GM21786 (cell line): Measurements from ENCODE around the gene SLC6A3.
A peak's percentile ranks its signal among the peaks of the same experiment; 100 is the strongest.

Source experiments
- ATAC-seq: cut with Tn5 transposase; IDR thresholded peaks from one replicate; pipeline ENCODE4 v1.9.1; 2021; ENCODE audit not compliant: unreplicated experiment

SLC6A3 gene

DNA sequence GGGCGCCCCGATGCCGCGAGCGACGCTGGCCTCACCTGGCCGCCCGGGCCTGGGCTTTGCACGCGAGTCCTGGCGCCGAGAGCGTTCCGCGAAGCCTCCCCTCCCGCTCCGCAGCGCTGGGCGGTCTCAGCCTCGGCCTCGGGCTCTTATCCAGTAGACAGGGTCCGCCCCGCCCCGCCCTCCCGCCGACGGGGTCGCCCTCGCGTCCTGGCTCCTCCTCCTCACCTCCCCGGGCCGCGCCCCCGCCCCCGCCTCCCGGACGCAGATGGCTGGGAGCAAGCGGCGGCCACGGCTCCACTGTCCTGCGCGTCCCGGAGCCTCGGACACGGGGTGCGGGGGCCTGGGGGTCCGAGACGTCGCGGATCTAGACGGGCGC is at the start of gene SLC6A3:
TSS of gene SLC6A3 (minus strand) at position 128 of the 376 bp plus-strand sequence. CDS start 2,243 bp downstream, outside the sequence.
- no peak for ATAC-seq

DNA sequence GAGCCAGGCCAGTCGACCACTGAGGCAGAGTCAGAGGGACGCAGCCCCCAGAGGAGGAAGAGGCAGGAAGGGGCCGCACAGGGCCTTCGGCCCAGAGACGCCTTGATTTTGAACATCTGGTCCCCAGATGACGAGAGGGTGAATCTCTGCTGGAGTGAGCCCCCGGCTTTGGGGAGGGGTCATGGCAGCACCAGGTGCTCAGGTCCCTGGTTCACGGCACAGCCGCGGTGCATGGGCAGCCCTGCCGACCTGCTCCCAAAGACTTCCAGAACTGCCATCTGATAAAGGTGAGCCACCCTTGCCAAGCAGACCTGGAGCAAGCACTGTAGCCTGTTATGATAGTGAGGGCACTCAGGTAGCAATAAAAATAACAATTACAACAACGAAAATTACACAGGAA is 48.7 kb upstream of the SLC6A3 start:
- ATAC-seq: no peak

DNA sequence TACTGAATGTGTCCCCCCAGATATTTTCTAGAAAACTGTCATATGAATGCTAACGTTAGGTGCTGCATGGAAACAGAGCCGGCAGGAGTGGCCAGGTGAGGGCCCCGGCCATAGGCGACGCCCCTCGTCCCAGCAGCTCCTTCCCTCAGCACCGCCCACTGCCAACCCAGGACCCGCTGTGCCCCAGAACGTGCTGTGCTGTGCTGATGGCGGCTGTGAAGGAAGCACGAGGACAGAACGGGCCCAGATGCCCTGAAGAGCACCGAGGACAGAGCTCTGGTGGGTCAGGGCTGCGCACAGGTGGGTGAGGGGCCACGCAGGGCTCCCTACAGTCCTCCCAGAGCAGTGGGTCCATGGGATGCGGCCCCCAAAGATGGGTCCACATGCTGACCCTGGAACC is 48.2 kb upstream of the SLC6A3 start:
- no peak for ATAC-seq

DNA sequence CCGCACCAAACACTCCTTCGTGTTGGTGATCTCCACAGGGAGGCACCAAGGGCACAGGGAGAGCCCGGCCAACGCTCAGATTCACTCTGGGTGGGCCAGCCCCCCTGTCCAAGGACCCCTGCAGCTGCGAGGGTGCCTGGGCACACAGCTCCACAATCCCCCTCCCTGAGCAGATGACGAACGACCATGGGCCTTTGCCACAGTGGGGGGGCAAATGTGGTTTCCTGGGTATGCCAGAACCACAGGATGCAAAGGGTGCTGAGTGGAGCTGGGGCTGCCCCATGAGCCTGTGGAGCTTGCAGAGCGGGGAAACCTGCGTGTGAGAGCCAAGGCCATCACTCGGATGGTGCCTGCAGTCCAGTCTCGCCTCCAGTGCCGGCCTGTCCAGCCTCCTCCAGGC is 47.5 kb upstream of the SLC6A3 start:
- no peak for ATAC-seq

DNA sequence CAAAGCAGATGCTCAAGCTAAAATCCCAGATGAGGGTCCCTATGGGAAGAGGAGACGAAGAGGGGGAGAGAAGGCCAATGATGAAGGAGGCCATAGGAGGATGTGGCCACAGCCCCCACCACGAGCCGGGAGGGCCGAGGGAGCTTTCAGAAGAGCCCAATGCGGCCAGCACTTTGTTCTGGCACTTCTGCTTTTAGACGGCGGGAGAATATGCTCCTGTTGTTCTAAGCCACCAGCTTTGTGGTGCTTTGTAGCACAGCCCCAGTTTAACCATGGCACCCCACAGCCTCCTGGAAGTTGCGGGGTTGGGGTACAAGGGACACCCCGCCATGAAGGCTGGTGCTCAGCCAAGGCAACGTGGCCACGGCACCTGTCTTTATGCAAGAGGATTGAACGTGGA is 45.1 kb upstream of the SLC6A3 start:
- no peak for ATAC-seq

DNA sequence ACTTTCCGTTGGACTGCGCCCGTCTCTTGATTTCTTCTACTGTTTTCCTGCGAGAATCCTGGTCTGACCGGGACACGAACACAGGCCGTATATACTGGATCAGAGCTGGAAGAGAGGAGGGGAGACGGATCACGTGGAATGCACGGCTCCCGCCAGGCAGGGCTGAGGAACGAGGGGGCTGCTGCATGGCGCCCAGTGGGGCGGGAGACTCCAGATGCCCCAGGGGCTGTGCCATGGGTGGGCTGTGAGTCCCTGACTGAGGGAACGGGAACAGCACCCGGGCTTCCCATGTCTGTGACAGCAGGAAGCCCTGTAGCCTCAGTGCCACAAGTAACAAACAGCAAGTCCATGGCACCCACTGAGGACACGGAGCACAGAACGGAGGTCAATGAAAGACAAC is 44.5 kb upstream of the SLC6A3 start:
- ATAC-seq: no peak

DNA sequence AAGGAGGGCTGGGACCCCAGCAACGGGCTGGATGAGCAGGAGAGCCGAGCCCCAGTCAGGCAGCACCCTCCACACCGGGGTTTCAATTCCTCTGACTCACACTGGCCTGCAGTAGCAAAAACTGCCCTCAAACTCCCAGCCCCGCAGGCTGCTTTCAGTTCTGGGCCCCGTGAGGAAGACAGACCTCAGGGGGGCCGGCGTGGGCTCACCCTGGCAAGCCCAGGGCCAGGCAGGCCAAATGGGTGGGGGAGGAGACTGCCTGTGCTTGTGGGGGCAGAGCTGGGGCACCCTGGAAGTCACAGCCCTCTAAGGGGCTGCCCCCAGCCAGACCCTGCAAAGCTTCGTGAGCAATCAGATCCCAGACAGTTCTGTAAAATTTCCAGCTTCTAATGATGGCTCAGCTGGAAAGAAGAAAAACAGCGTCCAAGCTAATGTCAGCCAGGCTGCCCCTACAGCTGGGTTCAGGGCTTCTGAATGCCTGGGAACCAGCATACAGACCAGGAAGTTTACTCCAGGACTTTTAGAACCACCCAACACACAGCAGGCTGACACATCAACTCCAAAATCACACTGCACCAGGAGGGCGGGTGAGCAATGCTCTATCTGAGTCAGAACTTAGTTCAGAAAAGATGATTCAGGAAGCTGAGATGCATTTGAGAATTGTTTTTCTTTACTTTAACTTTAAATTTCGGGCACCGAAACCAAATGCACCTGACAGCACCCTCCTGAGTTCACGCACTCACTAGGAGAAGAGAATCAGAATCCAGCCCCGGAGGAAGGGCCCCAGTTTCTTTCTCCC is 43.8 kb upstream of the SLC6A3 start:
- peak; percentile 45 for ATAC-seq

DNA sequence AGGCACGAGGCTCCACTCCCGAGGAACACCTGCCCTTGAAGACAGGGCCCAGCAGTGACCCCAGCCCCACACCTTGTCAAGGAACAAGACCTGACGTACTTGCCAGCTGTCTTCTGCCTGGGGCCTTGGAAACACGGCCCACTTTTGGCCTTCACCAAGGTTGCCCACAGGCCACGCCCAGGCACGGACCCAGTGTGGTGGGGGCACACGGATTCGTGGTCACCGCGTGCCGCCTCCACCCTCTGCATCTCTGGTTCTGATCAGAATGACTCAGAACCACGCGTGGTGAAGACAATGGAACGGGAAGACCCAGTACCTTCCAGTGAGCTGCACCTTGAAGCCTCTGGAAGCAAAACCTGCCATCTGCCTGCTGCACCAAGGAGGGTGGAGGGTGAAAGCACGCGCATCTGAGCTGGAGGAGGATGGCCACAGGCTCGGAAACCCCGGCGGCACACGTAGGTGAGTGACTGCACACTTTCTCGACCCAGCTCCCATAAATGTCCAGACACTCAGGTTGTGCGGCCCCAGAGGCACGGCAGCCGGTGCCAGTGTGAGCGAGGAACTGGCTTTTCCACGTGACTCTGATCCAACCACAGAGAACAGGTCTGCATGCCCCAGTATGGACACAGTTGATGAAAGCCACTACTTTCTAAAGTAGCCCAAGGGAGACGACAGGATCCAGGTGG is 42.0 kb upstream of the SLC6A3 start:
- no peak for ATAC-seq

DNA sequence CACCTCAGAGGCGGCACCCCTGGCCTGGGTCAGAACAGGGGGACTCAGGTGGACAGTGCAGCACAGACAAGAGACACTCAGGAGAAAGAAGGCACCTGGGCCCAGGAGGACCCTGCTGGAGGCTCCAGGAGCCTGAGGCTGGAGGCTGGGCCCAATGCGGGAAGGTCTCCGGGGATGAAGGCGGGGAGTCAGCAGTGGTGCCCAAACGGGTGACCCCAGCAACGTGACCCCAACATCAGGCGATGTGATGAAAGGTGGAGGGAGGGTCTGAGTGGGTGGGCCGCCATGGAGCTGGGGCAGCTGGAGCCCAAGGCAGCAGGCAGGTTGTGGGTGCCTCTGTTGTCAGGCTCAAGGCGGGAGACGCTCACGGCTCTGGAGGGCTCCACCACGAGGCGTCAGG is 41.0 kb upstream of the SLC6A3 start:
- ATAC-seq: no peak

DNA sequence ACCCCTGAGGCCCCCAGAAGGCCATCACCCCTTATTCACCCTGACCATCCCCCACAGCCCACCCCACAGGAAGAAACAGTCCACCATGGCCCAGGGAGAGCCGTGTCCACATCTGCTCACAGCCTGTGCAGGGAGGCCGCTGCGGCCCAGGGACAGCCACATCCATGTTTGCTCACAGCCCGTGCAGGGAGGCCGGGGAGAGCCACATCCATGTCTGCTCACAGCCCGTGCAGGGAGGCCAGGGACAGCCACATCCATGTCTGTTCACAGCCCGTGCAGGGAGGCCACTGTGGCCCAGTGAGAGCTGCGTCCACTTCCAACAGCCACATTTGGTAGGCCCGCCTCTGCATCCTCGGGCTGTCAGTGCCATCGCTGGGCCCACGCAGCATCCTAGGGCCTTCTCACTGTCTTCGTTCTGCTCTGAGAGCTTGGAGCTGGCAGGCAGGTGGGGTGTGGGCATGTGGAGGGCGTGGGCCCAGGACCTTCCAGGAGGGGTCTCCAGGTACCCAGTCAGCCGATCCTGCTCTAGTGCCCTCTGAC is 40.4 kb upstream of the SLC6A3 start:
- ATAC-seq: no peak

DNA sequence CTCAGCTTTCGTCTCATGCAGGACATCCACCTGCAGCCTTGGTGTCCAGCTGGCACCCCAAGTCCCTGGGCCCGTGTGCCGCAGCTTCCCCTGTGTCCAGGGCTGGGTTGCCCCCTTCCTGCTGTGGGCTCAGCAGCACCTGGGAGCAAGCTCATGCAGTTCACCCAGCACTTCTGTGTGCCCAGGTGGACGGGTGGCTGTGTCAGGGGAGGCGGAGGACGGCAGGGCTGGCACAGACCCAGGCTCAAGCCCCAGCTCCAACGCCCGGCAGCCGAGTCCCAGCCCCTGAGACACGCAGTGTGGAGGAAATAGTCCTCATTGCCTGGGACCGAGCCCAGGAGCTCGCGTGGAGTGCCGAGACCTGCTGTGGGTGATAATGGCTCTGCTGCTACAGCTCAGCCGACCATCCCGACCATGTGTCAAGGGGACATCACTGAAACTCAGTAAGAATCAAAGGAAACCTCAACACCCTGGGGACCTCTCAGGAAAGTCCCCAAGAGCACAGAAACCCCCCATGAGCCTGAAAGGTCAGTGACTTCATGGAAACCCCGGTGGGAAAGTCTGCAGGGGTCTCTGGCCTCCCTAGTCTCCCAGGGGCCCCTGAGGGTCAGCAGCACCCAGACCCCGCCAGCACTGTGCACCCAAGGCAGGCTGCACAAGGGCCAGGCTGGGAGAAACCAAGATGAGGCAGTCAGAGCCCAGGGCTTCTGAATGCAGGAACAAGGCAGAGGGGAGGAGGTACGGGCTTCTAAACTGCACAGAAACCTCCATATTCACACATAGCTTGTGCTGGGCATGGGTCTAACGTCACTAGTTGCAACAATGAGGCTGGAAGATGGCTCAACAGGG is 39.7 kb upstream of the SLC6A3 start:
- ATAC-seq: peak; percentile 50

DNA sequence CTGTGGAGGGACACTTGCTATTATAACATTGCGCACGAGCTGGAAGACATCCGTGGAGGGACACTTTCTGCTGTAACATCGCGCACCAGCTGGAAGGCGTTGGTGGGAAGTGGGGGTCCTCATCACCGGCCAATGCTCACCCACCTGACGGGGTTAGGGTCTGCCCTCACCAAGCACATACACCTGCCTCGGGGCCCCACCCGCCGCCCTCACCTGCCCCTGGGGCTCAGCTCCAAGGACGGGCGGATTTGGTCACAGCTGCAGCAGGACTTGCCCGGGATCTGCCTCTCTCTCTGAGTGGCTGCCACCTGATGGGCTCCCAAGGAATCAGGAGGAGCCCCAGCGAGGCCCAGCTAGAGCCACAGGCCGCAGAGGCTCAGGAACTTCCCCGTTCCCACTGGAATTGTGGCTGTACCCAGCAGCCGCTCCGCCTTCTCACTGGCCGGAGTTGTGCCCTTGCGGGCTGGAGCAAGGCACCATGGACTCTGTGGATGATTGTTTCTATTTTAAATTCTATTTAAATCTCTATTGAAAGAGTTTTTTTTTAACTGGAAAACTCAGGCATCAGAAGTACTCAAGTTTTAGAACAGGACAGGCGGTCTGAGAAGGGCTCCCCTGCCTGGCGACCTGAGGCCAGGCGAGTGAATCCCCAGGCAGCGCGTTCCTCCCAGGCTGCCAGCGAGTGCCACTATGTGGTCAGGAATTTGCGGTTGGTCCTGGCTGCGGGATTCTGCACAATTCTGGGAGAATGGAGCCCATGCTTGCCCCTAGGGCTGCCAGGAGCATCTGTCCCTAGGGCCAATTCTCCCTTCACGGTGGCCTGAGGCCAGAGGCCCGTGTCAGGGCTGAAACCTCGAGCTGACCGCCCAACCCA is 38.9 kb upstream of the SLC6A3 start:
- no peak for ATAC-seq

DNA sequence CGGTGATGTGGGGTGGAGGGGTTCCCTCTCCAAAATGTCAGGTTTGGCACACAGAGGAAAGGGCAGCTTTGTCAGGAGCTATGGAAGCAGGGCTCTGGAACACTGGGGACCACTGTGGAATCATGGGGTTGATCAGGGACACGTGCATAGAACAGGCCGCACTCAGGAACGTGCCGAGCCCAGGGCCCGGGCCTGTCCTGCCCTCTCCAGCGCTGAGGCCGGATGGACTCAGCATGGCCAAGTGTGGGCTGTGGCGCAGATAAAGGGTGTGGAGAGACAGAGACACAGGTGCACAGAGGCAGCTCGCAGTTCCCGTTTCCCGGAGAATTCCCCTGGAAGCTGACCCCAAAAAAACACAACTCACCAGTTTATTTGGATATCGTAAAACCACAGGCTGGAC is 37.8 kb upstream of the SLC6A3 start:
- ATAC-seq: no peak

DNA sequence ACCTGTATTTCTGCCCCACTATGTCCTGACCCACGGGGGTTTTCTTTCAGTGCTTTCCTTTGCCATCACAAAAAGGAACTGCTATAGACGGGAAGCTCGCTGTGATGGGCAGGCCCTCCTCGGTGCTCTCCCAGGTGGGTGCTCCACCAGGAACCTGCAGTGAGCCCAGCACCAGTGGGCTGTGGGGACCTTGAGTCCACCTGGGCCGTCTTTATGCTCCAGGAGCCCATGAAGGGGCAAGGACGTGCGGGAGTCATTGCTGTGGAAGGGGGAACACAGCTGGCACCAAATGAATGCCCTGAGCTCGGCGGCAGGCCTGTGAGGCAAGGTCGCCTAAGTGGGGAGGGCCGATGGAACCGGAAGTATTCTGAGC is 36.7 kb upstream of the SLC6A3 start:
- no peak for ATAC-seq

DNA sequence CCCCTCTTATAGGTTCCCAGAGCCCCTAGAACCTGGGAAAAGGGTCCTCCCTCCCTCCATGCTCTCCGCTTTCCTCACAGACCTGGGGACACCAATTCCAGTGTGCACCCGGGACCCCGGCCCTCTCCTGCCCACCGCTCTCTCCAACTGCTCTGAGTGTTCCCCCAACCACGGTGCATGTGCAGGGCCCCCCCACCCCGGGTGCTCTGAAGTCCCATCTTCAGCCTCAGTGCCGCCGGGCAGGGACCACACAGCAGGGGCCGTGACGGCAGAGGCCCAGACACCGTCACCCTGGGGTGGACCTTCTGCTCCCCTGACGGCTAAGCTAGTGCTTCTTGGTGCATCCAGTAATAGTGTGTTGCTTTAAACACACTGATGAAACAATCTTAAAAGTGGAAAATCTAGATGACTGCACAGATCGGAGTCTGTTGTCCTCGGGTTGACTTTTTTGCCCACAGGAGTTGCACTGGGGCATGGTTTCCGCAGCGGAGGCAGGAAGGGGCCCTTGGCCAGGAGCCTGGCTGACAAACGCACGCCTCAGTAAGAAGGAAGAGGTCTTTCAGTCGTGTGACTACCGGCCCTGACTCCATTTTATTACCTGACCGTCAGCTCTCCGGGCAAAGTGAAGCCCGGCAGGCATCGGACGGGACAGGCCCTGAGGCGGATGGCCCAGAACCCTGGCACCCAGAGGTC is 36.2 kb upstream of the SLC6A3 start:
- ATAC-seq: no peak

DNA sequence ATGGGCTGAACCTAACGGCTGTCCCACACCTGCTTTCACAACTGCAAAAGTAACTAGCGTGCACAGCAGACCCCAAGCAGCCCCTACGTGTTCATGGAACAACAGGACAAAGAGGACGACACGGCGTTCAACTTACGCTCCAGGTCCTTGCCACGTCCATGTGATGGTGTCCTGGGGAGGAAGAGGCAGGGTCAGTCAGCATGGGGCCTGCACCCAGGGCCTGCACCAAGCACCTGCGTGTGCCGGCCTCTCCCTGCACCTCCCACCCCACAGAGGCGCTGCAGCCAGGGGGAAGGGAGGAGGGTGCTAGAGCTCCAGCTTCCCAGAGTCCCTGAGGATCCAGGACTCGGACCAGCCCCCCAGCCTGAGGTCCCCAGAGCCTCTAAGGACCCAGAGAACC is 35.6 kb upstream of the SLC6A3 start:
- ATAC-seq: no peak

DNA sequence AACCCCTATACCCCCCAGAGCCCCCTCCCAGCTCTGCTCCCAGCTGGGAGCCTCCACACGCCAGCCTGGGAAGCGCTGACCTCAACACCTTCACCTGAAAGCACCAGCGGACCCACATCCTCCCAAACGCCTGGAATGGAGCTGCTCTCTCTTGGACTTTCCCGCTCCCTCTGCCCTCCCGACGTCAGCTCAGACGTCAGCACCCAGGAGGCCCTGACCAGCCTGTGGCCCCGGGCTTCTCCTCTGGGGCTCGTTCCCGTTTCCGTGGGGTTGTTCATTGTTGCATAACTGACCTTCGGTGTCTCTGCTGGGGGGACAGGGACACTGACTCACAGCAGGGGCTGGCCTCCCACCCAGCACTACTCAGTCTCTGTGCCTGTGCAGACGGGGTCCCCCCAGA is 35.0 kb upstream of the SLC6A3 start:
- no peak for ATAC-seq

DNA sequence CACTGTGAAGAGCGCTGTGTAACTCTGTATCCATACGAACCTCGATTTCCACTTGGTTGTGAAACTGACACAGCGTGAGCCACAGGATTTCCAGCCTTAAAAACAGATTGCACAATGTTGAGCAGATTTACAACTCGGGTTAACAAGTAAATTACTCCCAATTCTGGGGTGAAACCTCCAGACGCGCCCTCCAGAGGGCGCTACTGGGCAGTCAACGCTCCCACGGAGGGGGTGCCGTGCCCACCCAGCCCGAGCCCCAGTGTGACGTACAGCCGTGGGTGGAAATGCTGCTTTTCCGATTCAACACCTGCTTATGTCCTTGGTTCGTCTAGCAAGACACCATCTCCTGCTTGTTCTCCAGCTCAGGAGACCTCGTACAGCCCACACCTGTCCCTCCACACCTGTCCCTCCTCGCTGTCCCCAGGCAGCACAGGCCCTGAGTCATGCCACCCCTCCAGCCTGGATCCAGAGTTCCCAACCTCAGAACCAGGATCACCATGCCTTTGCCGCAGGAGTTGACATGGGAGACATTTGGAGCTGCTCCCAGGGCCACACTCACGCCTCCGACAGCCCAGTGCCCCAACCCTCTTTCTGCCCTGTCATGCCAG is 34.4 kb upstream of the SLC6A3 start:
- no peak for ATAC-seq

DNA sequence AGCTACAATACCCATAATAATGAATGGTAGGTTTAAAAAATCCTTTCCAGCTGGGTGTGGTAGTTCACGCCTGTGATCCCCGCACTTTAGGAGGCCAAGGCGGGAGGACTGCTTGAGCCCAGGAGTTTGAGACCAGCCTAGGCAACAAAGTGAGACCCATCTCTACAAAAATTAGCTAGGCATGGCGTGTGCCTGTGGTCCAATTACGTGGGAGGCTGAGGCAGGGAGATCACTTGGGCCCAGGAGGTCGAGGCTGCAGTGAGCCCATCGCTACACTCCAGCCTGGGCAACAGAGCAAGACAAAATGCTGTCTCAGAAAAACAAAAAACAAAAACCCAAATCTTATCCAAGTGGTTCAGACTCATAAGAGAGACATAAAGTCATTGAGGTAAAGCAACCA is 33.8 kb upstream of the SLC6A3 start:
- ATAC-seq: no peak
